Nephron progenitor cell (in vitro differentiated cells): ENCODE data around the gene HOXB1.

Experiments used
- DNase-seq: peaks from one replicate; pipeline ENCODE4 v3.0.0; 2021
- H3K27ac Mint-ChIP-seq: 2 replicates; pipeline ENCODE4 v1.8.0; 2021; ENCODE audit warnings: mild to moderate bottlenecking, moderate library complexity, mixed read lengths
- H3K27me3 Mint-ChIP-seq: 2 replicates; pipeline ENCODE4 v1.8.0; 2021; ENCODE audit warnings: mild to moderate bottlenecking, low read depth, mixed read lengths; ENCODE audit not compliant: poor library complexity
- H3K36me3 Mint-ChIP-seq: 2 replicates; pipeline ENCODE4 v1.8.0; 2021; ENCODE audit warnings: low read depth, mixed read lengths
- H3K4me1 Mint-ChIP-seq: 2 replicates; pipeline ENCODE4 v1.8.0; 2021; ENCODE audit warnings: mixed read lengths
- H3K4me3 Mint-ChIP-seq: 2 replicates; pipeline ENCODE4 v1.8.0; 2021; ENCODE audit warnings: mild to moderate bottlenecking, moderate library complexity, mixed read lengths
- H3K9me3 Mint-ChIP-seq: 2 replicates; pipeline ENCODE4 v1.8.0; 2021; ENCODE audit warnings: mild to moderate bottlenecking, moderate library complexity, mixed read lengths
- CTCF ChIP-seq: fragments of 200-600 bp; sonication (generic); IDR thresholded peaks from 2 replicates; pipeline ENCODE4 v1.5.0; 2021; ENCODE audit warnings: antibody characterized with exemption

Gene HOXB1

GRCh38 chr17:48530887-48531272, at the start of gene HOXB1:
HOXB1 (minus strand) TSS chr17:48531011; CDS start chr17:48530904, 107 bp downstream.
- Mint-ChIP-seq H3K36me3 (no peaks in the 10 kb centered on the region), H3K4me1 (peaks cover 78% of the 10 kb centered on the region), H3K27me3 (peaks cover 11% of the 10 kb centered on the region), H3K4me3 (peak within 1 kb of the TSS; percentile 93), H3K9me3 (no peaks in the 10 kb centered on the region), H3K27ac (peak within 1 kb of the TSS; percentile 100)
- TF ChIP-seq CTCF: no peak
- DNase-seq: peak; percentile 64

DNA sequence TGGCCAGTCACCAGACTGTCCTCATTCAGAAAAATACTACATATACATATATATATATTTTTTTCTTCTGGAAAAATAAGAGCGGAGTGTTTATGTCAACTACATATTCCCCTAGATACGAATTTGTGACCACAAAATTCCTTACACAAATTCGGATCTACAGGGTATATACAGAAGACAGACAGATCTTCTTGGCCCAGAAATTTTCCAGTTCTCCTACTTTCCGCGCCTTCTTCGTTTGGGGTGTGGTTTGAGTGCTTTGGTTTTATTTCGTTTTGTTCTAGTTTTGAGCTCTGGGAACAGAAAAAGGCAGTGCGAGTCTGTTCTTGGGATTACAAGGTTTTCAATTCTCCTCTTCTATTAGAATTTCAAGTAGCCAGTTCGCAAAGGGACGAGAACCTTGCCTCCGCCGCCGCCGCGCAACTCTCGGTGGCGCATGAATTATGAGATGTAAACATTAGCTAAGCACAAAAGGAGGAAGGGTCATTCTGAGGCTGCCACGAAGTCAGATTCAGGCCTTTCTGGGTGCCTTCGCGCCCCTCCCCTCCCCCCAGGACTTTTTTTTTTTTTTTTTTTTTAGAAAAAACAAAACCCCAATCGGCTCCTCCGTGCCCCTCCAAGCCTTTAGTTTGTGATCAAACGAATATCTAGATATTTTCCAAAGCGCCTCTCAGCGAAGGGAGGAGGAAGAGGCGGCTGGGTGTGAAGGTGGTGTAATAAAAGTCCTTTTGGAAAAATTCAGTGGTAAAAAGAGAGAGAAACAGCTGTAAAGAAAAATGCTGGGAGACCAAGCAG, 49.1 kb upstream of the HOXB1 start:
- Mint-ChIP-seq H3K27me3 (peaks cover 3% of the 10 kb centered on the region), H3K36me3 (peaks cover 72% of the 10 kb centered on the region), H3K4me1 (peaks cover 64% of the 10 kb centered on the region), H3K27ac (peak overlapping the region; percentile 100), H3K9me3 (no peaks in the 10 kb centered on the region), H3K4me3 (peak overlapping the region; percentile 99)
- DNase-seq: peak; percentile 69
- TF ChIP-seq CTCF: no peak

- no peak for DNase-seq
- Mint-ChIP-seq H3K4me1 (peaks cover 59% of the 10 kb centered on the region), H3K9me3 (no peaks in the 10 kb centered on the region), H3K36me3 (peaks cover 72% of the 10 kb centered on the region), H3K4me3 (peak overlapping the region; percentile 99), H3K27me3 (peaks cover 3% of the 10 kb centered on the region), H3K27ac (peak overlapping the region; percentile 100)
- no peak for TF ChIP-seq CTCF
These were observed 48.6 kb upstream of the HOXB1 start for GRCh38 chr17:48579471-48579759.

DNA sequence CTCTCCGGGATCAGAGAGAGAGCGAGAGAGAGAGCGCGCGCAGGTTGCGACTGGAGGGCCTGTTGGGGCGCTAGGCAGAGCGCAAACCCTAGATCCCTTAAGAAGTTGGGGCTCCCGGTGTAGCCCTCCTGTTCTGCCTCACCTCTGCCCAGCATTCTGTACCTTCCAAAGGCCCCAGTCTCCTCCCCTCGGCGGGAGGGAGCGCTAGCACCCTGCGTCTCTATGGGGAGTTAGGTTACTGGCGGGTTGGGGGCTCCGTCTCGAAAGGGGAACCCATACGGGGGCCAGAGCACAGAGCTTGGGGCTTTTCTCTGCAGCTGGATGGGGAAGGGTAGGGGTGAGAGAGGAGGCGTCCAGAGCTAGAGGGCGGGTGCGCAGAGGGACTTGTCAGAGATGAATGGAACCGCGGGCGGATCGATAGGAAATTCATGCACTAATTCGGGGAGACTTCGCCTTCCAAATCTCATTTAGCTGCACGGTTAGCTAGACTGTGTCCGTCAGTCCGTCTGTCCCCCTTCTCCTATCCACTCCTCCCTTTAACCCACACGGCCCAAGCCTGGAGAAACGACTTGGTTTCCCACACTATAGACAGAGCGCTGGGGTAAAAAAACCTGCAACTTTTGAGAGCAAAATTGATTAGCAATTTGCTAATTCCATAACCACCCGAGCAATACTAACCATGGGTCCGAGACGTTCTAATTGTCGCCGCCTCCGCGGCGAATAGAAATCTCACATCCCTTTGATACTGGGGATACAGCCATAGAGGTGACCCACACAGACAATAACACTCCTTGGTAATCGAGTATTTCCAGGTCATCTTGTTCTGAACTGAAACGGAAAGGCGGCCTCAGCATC, 48.0 kb upstream of the HOXB1 start:
- Mint-ChIP-seq H3K36me3 (peaks cover 72% of the 10 kb centered on the region), H3K4me3 (peak overlapping the region; percentile 99), H3K27ac (peak overlapping the region; percentile 100), H3K4me1 (peaks cover 53% of the 10 kb centered on the region), H3K27me3 (peaks cover 3% of the 10 kb centered on the region), H3K9me3 (no peaks in the 10 kb centered on the region)
- peak; percentile 55 for DNase-seq
- no peak for TF ChIP-seq CTCF

- Mint-ChIP-seq H3K36me3 (peaks cover 72% of the 10 kb centered on the region), H3K4me3 (peak within 1 kb of the TSS; percentile 99), H3K27me3 (peaks cover 3% of the 10 kb centered on the region), H3K4me1 (peaks cover 46% of the 10 kb centered on the region), H3K9me3 (no peaks in the 10 kb centered on the region), H3K27ac (peak within 1 kb of the TSS; percentile 100)
- DNase-seq: peak; percentile 80
- no peak for TF ChIP-seq CTCF
These were observed 47.3 kb upstream of the HOXB1 start, which contains the start of gene HOXB4 for GRCh38 chr17:48577946-48578615. HOXB4 (minus strand) TSS chr17:48578350; CDS start chr17:48578319, 31 bp downstream.
